ENCODE measurements around the gene IL25.

The IL25 gene

GRCh38 chr14:23353433-23353780 lies 19.2 kb upstream of the IL25 start:
- DNase-seq (ENCODE audit: low read depth in 2 of 2), result no peak

GRCh38 chr14:23354990-23355389 lies 17.6 kb upstream of the IL25 start:
- no peak for DNase-seq (ENCODE audit: low read depth in 2 of 2)

- no peak for DNase-seq (ENCODE audit: low read depth in 2 of 2)
Measured at GRCh38 chr14:23355871-23356435, 16.7 kb upstream of the IL25 start.

DNA sequence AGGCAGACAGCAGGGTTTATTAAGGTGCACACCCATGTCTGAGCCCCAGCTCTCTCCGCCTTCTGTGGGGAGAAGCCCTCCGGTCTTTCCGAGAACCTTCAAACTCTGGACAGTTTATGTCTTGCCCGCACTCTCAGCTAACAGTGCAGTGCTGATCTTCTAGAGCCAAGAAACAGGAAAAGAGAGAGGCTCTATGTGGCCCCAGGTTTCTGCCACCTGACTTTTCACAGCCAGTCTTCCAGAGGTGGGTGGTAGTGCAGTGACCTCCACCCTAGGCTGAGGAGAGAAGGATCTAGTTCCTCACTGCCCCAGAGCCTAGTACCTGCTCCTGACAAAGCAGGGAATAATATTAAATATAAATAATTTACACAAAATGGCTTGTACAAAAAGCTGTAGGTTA lies 15.9 kb upstream of the IL25 start:
- DNase-seq (ENCODE audit: low read depth in 2 of 2), result no peak

- no peak for DNase-seq (ENCODE audit: low read depth in 2 of 2)
Measured at GRCh38 chr14:23357261-23357660, 15.3 kb upstream of the IL25 start.

DNA sequence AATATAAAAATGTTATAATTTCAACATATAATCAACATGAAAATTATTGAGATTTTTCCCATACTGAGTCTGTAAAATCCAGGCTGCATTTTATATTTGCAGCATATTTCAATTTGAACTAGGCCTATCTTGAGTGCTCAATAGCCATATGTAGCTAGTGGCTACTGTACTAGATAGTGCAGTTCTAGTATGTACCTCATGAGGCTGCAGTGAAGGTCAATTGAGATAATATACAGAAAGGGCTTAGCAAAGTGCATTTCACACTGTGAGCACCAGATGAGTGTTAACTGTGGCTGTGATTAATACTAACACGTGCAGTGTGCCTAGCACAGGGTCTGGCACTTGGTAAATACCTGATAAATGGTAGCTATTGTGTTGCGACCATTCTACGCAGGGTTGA lies 14.6 kb upstream of the IL25 start:
- no peak for DNase-seq (ENCODE audit: low read depth in 2 of 2)

DNA sequence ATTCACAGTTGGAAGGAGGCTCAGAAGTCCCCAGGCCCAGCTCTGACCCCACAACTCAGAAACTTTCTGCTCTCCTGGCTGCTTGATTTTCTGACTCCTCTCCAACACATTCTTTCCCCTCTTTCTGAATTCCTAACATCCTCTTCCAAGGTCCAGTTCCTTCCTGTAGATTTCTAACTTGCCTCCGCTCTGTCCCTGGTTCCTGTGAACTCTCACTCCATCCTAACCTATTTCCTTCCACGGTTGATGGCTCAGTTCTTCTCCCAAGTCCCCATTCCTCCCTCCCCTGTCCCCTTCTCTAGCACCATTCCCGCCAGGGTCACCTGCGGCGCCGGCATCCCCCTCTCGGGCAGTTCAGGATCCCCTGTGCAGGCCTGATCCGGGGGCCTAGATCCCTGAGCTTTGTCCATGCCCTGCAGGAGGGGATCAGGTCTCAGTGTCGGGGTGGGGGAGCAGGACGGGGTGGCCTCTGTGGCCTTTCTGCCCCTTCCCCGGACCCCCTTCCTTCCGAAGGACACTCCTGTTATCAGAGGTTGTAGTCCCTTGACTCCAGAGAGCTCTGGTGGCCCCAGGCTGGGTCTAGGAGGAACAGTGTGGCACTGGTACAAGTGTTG lies 13.9 kb upstream of the IL25 start:
- no peak for DNase-seq (ENCODE audit: low read depth in 2 of 2)

DNA sequence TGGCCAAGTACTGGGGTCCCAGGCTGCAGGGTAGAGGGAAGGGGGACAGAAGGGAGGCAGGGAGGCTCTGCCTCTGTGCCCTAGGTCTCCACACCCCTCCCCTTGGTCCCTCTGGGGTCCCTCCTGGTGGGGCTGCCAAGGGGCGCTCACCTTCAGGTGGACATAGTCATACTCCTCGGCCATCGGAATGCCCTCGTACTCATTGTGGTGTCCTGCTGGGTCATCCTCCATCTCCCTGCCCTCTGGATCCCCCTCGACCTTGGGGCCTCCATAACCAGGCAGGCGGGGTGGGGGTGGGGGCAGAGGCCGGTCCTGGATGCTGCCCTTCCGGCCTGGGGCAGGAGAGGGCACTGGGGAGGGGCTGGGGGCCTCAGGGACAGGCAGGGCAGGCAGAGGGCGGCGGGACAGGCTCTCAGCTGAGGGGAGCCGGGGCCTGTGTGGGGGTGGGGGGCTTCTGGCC lies 13.4 kb upstream of the IL25 start:
- DNase-seq (ENCODE audit: low read depth in 2 of 2), result no peak

- no peak for DNase-seq (ENCODE audit: low read depth in 2 of 2)
Measured at GRCh38 chr14:23359722-23360447, 12.7 kb upstream of the IL25 start.

- DNase-seq (ENCODE audit: low read depth in 2 of 2), result no peak
Measured at GRCh38 chr14:23360496-23360895, 12.1 kb upstream of the IL25 start.

DNA sequence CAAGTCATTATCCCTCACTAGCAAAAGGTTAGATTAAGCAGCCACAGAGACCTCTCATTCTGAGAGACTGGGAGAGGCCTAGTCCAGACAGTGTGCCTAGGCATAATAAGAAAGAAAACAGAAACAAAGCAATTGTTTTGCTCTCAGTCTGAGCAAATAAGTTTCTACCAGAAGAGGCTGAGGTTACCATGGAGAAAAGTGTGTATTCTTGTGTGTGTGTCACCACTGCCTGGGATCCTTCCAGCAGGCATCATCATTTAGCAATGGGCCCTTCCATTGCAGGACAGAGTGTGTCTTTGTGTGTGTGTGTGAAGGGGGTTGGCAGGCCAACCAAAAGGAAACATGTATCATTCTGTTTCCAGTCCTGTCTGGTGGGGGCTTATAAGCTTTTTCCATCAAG lies 11.3 kb upstream of the IL25 start:
- no peak for DNase-seq (ENCODE audit: low read depth in 2 of 2)

- no peak for DNase-seq (ENCODE audit: low read depth in 2 of 2)
Measured at GRCh38 chr14:23361763-23362162, 10.8 kb upstream of the IL25 start.

DNA sequence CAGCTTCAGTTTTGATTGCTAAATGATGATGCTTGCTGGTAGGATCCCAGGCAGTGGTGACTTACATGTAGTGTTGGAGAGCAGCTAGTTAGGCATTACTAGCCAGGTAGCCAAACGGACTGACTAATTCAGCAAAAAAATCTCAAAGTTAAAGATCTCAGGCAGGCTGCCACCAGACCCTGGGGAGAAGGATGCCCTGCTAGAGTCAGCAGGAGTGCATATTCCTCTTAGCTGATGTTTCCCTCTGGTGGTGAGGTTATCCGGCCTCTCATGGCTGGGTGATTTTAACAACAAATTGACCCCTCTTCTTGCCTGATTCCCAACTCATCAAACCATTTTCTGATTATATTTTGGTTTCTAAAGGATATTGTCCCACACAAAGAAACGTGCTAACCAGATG lies 10.4 kb upstream of the IL25 start:
- no peak for DNase-seq (ENCODE audit: low read depth in 2 of 2)

DNA sequence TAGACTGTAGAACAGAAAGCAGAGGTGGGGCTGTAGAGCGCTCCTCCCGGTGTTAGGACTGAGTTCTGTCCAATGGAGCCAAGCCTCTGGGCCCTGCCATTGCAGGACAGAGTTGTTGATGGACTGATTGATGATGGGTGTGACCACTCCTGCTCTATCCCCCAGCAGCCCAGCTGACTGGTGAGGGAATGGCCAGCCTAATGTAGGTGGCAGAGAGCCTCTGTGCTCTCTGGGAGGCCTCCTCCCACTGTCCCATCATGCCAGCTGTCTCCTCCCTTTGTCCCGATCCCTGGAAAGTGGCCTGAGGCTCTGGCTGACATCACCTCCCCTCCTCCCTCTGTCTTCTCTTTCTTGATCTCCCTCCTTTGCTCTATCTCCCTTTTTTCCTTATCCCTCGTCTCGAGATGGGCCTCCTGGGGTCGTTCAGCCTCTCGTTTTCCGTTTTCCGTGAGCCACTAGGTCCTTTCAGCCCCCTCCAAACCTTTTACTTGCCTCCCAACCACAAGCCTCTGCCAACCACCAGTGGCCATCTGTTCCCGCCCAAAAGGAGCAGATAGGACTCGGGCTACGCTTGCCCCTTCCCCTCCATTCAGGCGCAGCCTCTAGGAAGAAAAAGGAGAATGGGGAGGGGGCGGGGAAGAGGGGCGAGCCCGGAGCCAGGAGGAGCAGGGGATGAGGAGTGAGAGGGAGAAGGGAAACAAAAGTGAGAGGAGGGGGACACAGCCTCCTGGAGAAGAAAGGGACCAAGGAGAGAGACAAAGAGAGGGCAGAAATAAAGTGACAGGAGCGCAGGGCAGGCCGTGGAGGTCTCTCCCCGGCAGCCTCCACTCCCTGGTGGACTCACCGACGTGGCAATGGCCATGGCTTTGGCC lies 8.2 kb upstream of the IL25 start:
- DNase-seq (ENCODE audit: low read depth in 2 of 2), result no peak

GRCh38 chr14:23365036-23365731 lies 7.4 kb upstream of the IL25 start, which contains the start of gene EFS:
Gene EFS (minus strand): TSS chr14:23365172. CDS start chr14:23365025, 147 bp downstream.
- DNase-seq (ENCODE audit: low read depth in 2 of 2), result no peak

DNA sequence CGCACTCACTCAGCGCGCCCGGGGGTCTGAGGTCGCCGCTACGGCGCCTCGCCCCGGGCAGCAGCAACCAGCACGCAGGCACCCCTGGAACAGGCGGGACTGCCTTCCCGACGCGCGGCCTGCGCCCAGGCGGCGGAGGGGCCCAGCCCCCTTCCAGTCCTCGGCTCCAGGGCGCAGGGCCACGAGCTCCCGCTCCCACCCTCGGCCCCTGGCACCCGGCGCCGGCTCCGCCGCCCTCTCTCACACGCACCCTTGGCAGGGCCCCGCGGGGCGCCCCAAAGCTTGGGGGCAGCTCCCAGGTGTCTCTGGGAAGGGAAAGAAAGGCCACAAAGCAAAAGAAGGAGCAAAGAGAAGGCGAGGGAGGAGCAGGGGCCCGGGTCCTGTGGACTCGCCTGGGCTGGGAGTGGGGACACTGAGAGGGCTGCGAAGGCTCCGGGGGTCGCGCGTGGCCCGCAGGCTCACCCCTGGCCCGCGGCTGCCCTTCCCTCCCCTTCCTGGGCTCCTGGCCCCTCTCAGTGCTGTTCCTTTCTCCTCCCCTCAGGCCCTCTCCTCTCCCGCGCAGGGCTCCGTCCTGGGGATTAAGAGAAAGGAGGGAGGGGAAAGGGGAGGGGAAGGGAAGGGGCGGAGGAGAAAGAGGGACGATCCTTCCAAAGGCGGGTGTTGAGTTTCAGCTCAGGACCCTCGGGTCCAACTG lies 6.7 kb upstream of the IL25 start:
- no peak for DNase-seq (ENCODE audit: low read depth in 2 of 2)

DNA sequence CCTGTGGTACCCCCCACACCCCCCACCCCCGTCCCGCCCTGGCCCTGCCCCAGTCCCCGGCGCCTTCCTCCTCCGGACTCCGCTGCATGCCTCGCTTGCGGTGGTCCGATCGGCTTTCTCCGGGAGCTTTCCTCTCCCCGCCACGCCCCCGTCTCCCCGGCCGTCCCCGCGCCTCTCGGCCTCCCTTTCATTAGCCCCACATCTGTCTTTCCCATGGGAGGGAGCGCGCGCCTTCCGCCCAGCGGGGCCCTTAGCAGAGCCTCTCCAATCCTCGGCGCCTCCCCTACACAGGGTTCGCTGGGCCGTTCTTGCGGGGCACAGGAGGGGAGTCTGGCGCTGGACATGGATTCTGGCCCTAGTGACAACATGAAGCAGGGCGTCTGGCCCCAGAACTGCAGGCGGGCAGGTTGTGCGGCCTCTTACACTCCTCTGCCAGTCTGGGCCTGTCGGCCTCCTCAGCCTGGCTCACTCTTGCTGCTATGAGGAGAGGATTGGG lies 6.1 kb upstream of the IL25 start:
- no peak for DNase-seq (ENCODE audit: low read depth in 2 of 2)

DNA sequence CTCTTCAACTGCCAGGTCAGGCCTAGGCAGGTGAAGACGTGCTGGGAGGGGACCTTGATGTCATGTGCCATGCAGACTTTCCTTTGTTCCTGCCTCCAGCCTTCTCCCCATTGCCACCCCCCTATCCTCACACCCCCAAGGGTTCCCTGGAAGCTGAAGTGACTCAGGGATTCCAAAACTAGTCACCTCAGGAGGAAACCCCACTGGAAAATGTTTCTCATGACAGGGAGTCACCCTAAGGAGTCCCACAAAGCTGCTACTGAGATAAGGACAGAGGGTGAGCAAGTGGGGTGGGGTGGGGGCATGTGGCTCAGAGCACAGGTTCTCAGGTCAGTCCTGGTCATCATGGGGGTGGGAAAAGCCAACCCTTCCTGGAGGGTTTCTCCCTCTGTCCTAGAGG lies 2.4 kb upstream of the IL25 start:
- no peak for DNase-seq (ENCODE audit: low read depth in 2 of 2)

DNA sequence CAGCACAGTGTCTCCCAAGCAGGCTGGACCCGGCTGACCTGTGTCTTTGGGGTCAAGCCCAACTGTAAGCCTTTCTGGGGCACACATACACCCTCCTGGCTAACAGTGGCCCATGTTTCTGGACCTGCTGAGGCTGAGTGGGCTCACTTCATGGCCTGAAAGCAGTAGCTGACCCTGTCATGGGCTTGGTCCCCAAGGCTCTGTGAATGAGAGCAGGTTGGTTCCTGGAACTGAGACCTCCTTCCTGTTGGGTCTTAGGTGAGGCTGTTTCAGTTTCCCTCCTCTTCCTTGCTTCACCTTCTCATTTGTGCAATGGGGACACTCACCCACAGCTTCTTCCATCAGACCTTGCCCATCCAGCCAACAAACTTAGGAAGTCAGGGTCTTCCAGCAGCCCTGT lies 744 bp upstream of the IL25 start:
- no peak for DNase-seq (ENCODE audit: low read depth in 2 of 2)

DNA sequence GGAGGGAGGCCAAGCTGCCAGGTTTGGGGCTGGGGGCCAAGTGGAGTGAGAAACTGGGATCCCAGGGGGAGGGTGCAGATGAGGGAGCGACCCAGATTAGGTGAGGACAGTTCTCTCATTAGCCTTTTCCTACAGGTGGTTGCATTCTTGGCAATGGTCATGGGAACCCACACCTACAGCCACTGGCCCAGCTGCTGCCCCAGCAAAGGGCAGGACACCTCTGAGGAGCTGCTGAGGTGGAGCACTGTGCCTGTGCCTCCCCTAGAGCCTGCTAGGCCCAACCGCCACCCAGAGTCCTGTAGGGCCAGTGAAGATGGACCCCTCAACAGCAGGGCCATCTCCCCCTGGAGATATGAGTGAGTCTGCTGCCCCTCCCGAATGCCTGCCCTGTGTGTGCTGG lies 432 bp downstream of the IL25 start:
- DNase-seq (ENCODE audit: low read depth in 2 of 2), result no peak

All from stimulated activated CD8-positive, alpha-beta memory T cell treated with anti-CD3 and anti-CD28 coated beads, Interleukin-15, amount 100 ng/mL, for 48 hours (primary cell).